Measurements from ENCODE around the gene TNNT2.

- no peak for TF ChIP-seq CTCF (conservative IDR thresholded peaks at IDR 0.05; ENCODE audit: low read length)
- TF ChIP-seq EZH2phosphoT487 (IDR thresholded peaks at IDR 0.05; ENCODE audit: borderline replicate concordance, low read depth, low read length), result no peak
Measured at GRCh38 chr1:201310986-201311355, 66.5 kb downstream of the TNNT2 start.
